A549 (cell line): ENCODE data around the gene DCP2. TPM values are rescaled to one million over a fixed set of nuclear protein-coding genes. Genes with fewer than 3 reads are reported as not detected.

Experiments used
- ATAC-seq, 2 experiments: fragments of 200-7000 bp in 1 of 2; fragments of >200 bp in 1 of 2; cut with Nextera tagmentation in 1 of 2; cut with Tn5 transposase in 1 of 2; 3 replicates each; pipeline versions ENCODE4 v1.8.0 to v1.9.1; 2018 to 2020; ENCODE audit warnings: mild to moderate bottlenecking in 1 of 2, moderate library complexity in 1 of 2
- CTCF ChIA-PET: fragments of 300-600 bp; sonication (Branson Sonifier 250); formaldehyde crosslinking; extraction: SDS; loops from one replicate; lab custom pipeline; 2021; ENCODE audit warnings: antibody characterized with exemption, inconsistent platforms; lab: Yijun Ruan, JAX
- POLR2A ChIA-PET: fragments of 350-600 bp; formaldehyde crosslinking; extraction: SDS; loops from one replicate; lab custom pipeline; 2021; ENCODE audit warnings: antibody characterized with exemption, inconsistent platforms; lab: Yijun Ruan, JAX
- DNase-seq, 2 experiments: peaks; one replicate each; pipeline versions ENCODE4 v3.0.0 to v3.0.0-alpha.2; 2011 to 2016; ENCODE audit warnings: low read depth in 1 of 2, low spot score in 1 of 2
- FAIRE-seq: peaks from 2 replicates; lab custom pipeline; 2011; peaks lifted over from hg19 to GRCh38; lab: Jason Lieb, UNC
- H3K27ac ChIP-seq, 2 experiments: fragments of >200 bp; sonication (Bioruptor Twin); formaldehyde crosslinking; 3 replicates each; pipeline ENCODE4 v1.5.1; 2016 to 2017
- H3K4me1 ChIP-seq: fragments of >200 bp; sonication (Bioruptor Twin); formaldehyde crosslinking; 3 replicates; pipeline ENCODE4 v1.6.1; 2016
- H3K4me2 ChIP-seq: fragments of >200 bp; sonication (Bioruptor Twin); formaldehyde crosslinking; 3 replicates; pipeline ENCODE4 v1.6.1; 2016
- H3K4me3 ChIP-seq: fragments of >200 bp; sonication (Bioruptor Twin); formaldehyde crosslinking; 3 replicates; pipeline ENCODE4 v1.5.1; 2016
- H3K9me3 ChIP-seq: fragments of >200 bp; sonication (Bioruptor Twin); formaldehyde crosslinking; 3 replicates; pipeline ENCODE4 v1.6.1; 2016
- BHLHE40 ChIP-seq: IDR thresholded peaks from 2 replicates; pipeline ENCODE4 v1.6.1; 2012; ENCODE audit warnings: low read depth, low read length, inconsistent platforms
- CEBPB ChIP-seq, 2 experiments: fragments of >200 bp in 1 of 2; sonication (Bioruptor Twin) in 1 of 2; formaldehyde crosslinking in 1 of 2; IDR thresholded peaks; 2 replicates each; pipeline ENCODE4 v1.6.1; 2012 to 2016
- CHD4 ChIP-seq: fragments of 200-600 bp; sonication (generic); IDR thresholded peaks from 2 replicates; pipeline ENCODE4 v1.6.1; 2016; ENCODE audit warnings: antibody characterized with exemption, mild to moderate bottlenecking, borderline replicate concordance
- ESRRA ChIP-seq: fragments of 150-350 bp; IDR thresholded peaks from 2 replicates; pipeline ENCODE4 v1.6.1; 2014; ENCODE audit warnings: mild to moderate bottlenecking, low read length, borderline replicate concordance
- FOSB ChIP-seq: fragments of 250-450 bp; sonication (Bioruptor Pico); IDR thresholded peaks from 2 replicates; pipeline ENCODE4 v1.5.0; 2020; ENCODE audit warnings: mild to moderate bottlenecking, moderate library complexity
- HOXA7 ChIP-seq: fragments of 250-450 bp; sonication (Bioruptor Pico); IDR thresholded peaks from 2 replicates; pipeline ENCODE4 v1.5.0; 2020; ENCODE audit warnings: mild to moderate bottlenecking, moderate library complexity
- HOXB5 ChIP-seq: fragments of 250-450 bp; sonication (Bioruptor Pico); IDR thresholded peaks from 2 replicates; pipeline ENCODE4 v1.5.0; 2020; ENCODE audit warnings: mild to moderate bottlenecking, moderate library complexity
- JUN ChIP-seq, 2 experiments: fragments of >200 bp; sonication (Bioruptor Twin); formaldehyde crosslinking; IDR thresholded peaks; 2 replicates in 1 of 2; 3 replicates in 1 of 2; pipeline ENCODE4 v1.6.1; 2016 to 2017
- KDM5A ChIP-seq: fragments of 200-600 bp; sonication (generic); IDR thresholded peaks from 2 replicates; pipeline ENCODE4 v1.6.1; 2016; ENCODE audit warnings: antibody characterized with exemption, mild to moderate bottlenecking
- MAFK ChIP-seq: fragments of 450-650 bp; IDR thresholded peaks from 2 replicates; pipeline ENCODE4 v1.6.1; 2014; ENCODE audit not compliant: partially characterized antibody
- MAX ChIP-seq: IDR thresholded peaks from 2 replicates; pipeline ENCODE4 v1.6.1; 2012
- NR3C1 ChIP-seq: fragments of >200 bp; sonication (Bioruptor Twin); formaldehyde crosslinking; IDR thresholded peaks from 3 replicates; pipeline ENCODE4 v1.6.1; 2017
- PBX3 ChIP-seq: IDR thresholded peaks from 2 replicates; pipeline ENCODE4 v1.6.1; 2012
- PHF8 ChIP-seq: fragments of 200-600 bp; sonication (generic); IDR thresholded peaks from 2 replicates; pipeline ENCODE4 v1.6.1; 2016; ENCODE audit warnings: low read depth, mild to moderate bottlenecking, antibody characterized with exemption, moderate library complexity, borderline replicate concordance
- POLR2AphosphoS2 ChIP-seq: conservative IDR thresholded peaks from 2 replicates; pipeline ENCODE4 v1.6.1; 2012; ENCODE audit warnings: low read length, improper control_type of control experiment, inconsistent platforms
- RARB ChIP-seq: fragments of 250-450 bp; sonication (Bioruptor Pico); IDR thresholded peaks from 2 replicates; pipeline ENCODE4 v1.8.0; 2021; ENCODE audit warnings: mild to moderate bottlenecking, moderate library complexity
- RCOR1 ChIP-seq: fragments of 150-350 bp; IDR thresholded peaks from 2 replicates; pipeline ENCODE4 v1.6.1; 2014; ENCODE audit warnings: antibody characterized with exemption, low read length, low read depth
- RFX5 ChIP-seq: fragments of 450-650 bp; IDR thresholded peaks from 2 replicates; pipeline ENCODE4 v1.7.1; 2014; ENCODE audit warnings: antibody characterized with exemption, mild to moderate bottlenecking, moderate library complexity
- SMC3 ChIP-seq: fragments of >200 bp; sonication (Bioruptor Twin); formaldehyde crosslinking; IDR thresholded peaks from 3 replicates; pipeline ENCODE4 v1.6.1; 2018; ENCODE audit warnings: inconsistent platforms
- SREBF2 ChIP-seq: fragments of 450-650 bp; IDR thresholded peaks from 2 replicates; pipeline ENCODE4 v1.6.1; 2014; ENCODE audit warnings: mild to moderate bottlenecking, moderate library complexity
- TFCP2L1 ChIP-seq: fragments of 250-450 bp; sonication (Bioruptor Pico); IDR thresholded peaks from 2 replicates; pipeline ENCODE4 v1.5.0; 2021; ENCODE audit warnings: mild to moderate bottlenecking
- TP53 ChIP-seq: fragments of 250-450 bp; sonication (Bioruptor Pico); IDR thresholded peaks from 2 replicates; pipeline ENCODE4 v1.5.0; 2021; ENCODE audit warnings: mild to moderate bottlenecking, moderate library complexity
- ZNF302 ChIP-seq: fragments of 250-450 bp; sonication (Bioruptor Pico); IDR thresholded peaks from 2 replicates; pipeline ENCODE4 v1.9.0; 2021; ENCODE audit warnings: inconsistent platforms, mild to moderate bottlenecking, moderate library complexity
- WGBS: methylation state at CpG from one replicate; pipeline ENCODE4 v1.1.6; 2017; ENCODE audit errors: missing lambda C conversion rate; 5-methylcytosine and 5-hydroxymethylcytosine counted together
- polyA plus RNA-seq, 4 experiments: library from polyadenylated mRNA; depleted of rRNA in 3 of 4; stranded (reverse); fragments of >200 nt; fragmentation: RNase III in 1 of 4; extraction: RNeasy Plus Mini Kit Qiagen cat#74134 plus additional on column Dnase treatment in 1 of 4; gene quantifications; 2 replicates in 3 of 4; 3 replicates in 1 of 4; pipeline ENCODE4 v1.2.3, GENCODE V29; 2011 to 2017
- TF ChIP-seq, protein P1 (sequence below): fragments of 250-450 bp; sonication (Bioruptor Pico); IDR thresholded peaks from 2 replicates; pipeline ENCODE4 v1.5.0; 2021; ENCODE audit warnings: mild to moderate bottlenecking, moderate library complexity, borderline replicate concordance
- TF ChIP-seq, protein P2 (sequence below): fragments of 200-600 bp; sonication (generic); IDR thresholded peaks from 2 replicates; pipeline ENCODE4 v1.6.1; 2016; ENCODE audit warnings: antibody characterized with exemption, mild to moderate bottlenecking, moderate library complexity

Gene DCP2
- polyA plus RNA-seq, 2 of the 4 experiments (the other 2 are of a cell fraction), result 7.2 to 16.1 TPM

DNA sequence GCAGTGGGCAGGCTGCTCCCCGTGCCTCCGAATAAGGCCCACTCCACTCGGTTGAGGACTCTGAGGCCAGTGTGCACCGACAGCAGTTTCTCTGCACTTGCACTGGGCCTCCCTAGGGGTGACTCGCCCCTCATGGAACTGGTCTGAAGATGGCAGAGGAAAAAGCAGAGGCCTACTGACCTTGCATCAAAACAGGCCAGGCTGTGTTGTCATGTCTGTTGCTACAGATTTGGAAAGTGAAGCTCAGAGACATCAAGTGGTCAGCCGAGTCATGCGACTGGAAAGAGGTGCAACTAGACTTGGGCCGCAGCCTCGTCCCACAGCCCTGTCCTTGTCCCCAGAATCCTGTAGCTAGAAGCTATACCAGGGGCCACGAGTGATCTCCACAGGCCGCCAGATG, 78.3 kb downstream of the DCP2 start:
- ATAC-seq, result no peak
- CTCF ChIA-PET, result no interaction called here
- FAIRE-seq, result no peak

DNA sequence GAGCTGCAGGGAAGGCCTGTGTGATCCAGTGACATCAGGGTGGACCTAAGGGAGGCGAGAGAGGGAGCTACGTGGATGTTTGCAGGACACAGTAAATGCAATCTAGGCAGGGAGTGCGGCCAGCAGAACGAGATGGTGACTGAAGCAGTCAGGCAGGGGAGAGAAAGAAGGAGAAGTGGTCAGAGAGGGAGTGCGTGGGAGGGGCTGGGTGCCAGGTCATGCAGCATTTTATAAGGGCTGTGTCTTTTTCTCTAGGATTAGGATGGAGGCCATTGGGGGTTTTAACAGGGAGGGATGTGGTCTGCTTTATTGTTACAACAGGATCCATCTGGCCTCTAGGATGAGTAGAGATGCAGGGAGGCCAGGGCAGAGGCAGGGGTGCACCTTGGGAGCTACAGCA, 80.4 kb downstream of the DCP2 start:
- H3K9me3 ChIP-seq, result no peaks in the 10 kb centered on the region
- 48% methylated on average over 5 of the region's 5 CpGs for WGBS
- no peak for TF ChIP-seq KDM5A
- TF ChIP-seq BHLHE40, result no peak
- no peak for TF ChIP-seq PHF8
- TF ChIP-seq TP53, result no peak
- TF ChIP-seq, all 56 proteins: peak for 0
- ATAC-seq (peak in 1 of 2 experiments; percentile 18; a peak in 2 of 6 replicates), FAIRE-seq (no peak), DNase-seq (no peak)
- Histone ChIP-seq H3K27ac (no peak overlapping the region), H3K4me3 (no peak overlapping the region), H3K4me1 (no peaks in the 10 kb centered on the region), H3K4me2 (no peak overlapping the region)
- CTCF ChIA-PET, result interaction anchor here (1.3 kb wide), 1 partner anchor 19 kb away, joined by 3 read pairs; no protein-coding TSS in a partner anchor
- POLR2A ChIA-PET, result no interaction called here

More for the DNA sequence above, 78.3 kb downstream of the DCP2 start:
- Histone ChIP-seq H3K4me1 (no peaks in the 10 kb centered on the region), H3K4me2 (no peak overlapping the region), H3K9me3 (no peaks in the 10 kb centered on the region), H3K4me3 (no peak overlapping the region), H3K27ac (no peak overlapping the region)
- no peak for DNase-seq
- 82% methylated on average over 11 of the region's 11 CpGs for WGBS
- POLR2A ChIA-PET, result no interaction called here
- TF ChIP-seq JUN (IDR thresholded peaks at IDR 0.05) (no peak), RARB (CRISPR knock-in tag) (no peak), FOSB (CRISPR knock-in tag) (no peak), TFCP2L1 (CRISPR knock-in tag) (no peak), ESRRA (no peak), SMC3 (no peak), MAX (no peak), CEBPB (IDR thresholded peaks at IDR 0.05) (no peak), CHD4 (no peak)
- TF ChIP-seq, protein P1, sequence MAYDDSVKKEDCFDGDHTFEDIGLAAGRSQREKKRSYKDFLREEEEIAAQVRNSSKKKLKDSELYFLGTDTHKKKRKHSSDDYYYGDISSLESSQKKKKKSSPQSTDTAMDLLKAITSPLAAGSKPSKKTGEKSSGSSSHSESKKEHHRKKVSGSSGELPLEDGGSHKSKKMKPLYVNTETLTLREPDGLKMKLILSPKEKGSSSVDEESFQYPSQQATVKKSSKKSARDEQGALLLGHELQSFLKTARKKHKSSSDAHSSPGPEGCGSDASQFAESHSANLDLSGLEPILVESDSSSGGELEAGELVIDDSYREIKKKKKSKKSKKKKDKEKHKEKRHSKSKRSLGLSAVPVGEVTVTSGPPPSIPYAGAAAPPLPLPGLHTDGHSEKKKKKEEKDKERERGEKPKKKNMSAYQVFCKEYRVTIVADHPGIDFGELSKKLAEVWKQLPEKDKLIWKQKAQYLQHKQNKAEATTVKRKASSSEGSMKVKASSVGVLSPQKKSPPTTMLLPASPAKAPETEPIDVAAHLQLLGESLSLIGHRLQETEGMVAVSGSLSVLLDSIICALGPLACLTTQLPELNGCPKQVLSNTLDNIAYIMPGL (CRISPR knock-in tag), result no peak

GRCh38 chr5:113057557-113057984, 81.0 kb downstream of the DCP2 start:
- H3K4me1 ChIP-seq, result no peaks in the 10 kb centered on the region
- DNase-seq (no peak), FAIRE-seq (no peak), ATAC-seq (peak in 1 of 2 experiments; percentile 64; a peak in 3 of 6 replicates)
- ChIA-PET CTCF (interaction anchor here (1.3 kb wide), 1 partner anchor 19 kb away, joined by 3 read pairs; no protein-coding TSS in a partner anchor), POLR2A (no interaction called here)
- H3K4me2 ChIP-seq, result no peak overlapping the region
- H3K9me3 ChIP-seq, result no peaks in the 10 kb centered on the region
- H3K4me3 ChIP-seq, result no peak overlapping the region
- no peak overlapping the region for H3K27ac ChIP-seq
- 75% methylated on average over 14 of the region's 14 CpGs for WGBS
- TF ChIP-seq RCOR1 (no peak), BHLHE40 (no peak), NR3C1 (no peak), FOSB (CRISPR knock-in tag) (no peak), MAFK (no peak), MAX (no peak), SMC3 (no peak), HOXA7 (CRISPR knock-in tag) (no peak), KDM5A (no peak), SREBF2 (no peak), RFX5 (no peak), ZNF302 (no peak), HOXB5 (no peak), PBX3 (no peak), POLR2AphosphoS2 (no peak)
- TF ChIP-seq, protein P1 (CRISPR knock-in tag), result no peak
- TF ChIP-seq, protein P2, sequence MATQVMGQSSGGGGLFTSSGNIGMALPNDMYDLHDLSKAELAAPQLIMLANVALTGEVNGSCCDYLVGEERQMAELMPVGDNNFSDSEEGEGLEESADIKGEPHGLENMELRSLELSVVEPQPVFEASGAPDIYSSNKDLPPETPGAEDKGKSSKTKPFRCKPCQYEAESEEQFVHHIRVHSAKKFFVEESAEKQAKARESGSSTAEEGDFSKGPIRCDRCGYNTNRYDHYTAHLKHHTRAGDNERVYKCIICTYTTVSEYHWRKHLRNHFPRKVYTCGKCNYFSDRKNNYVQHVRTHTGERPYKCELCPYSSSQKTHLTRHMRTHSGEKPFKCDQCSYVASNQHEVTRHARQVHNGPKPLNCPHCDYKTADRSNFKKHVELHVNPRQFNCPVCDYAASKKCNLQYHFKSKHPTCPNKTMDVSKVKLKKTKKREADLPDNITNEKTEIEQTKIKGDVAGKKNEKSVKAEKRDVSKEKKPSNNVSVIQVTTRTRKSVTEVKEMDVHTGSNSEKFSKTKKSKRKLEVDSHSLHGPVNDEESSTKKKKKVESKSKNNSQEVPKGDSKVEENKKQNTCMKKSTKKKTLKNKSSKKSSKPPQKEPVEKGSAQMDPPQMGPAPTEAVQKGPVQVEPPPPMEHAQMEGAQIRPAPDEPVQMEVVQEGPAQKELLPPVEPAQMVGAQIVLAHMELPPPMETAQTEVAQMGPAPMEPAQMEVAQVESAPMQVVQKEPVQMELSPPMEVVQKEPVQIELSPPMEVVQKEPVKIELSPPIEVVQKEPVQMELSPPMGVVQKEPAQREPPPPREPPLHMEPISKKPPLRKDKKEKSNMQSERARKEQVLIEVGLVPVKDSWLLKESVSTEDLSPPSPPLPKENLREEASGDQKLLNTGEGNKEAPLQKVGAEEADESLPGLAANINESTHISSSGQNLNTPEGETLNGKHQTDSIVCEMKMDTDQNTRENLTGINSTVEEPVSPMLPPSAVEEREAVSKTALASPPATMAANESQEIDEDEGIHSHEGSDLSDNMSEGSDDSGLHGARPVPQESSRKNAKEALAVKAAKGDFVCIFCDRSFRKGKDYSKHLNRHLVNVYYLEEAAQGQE, result no peak
